ENCODE data around the gene SNRNP48. TPM values are rescaled to one million over a fixed set of nuclear protein-coding genes. Genes with fewer than 3 reads are reported as not detected.

Gene SNRNP48
- total and polyA plus RNA-seq, 2 experiments from 2014 or later: 11.5 to 13.1 TPM

DNA sequence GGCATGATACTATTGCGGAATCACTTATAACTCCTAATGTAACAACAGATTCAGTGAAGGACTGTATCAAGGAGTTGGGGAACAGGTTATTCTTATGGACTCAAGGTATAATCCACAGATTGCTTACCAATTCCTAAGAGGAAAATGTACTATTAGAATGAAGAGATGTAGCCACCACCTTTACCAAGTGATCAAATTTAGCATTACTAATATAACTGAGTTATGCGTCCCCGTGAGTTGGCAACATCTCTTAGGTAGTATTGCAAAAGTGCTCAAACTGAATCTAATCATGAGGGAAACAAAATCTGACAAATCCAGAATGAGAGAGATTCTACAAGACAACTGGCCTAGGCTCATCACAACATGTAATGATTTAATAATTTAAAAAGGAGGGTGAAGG is 777 bp upstream of the SNRNP48 start:
- no peaks in the 10 kb centered on the region for H3K27me3 ChIP-seq (replicated peaks; ENCODE audit: insufficient read depth)
- peak; percentile 66 for DNase-seq
- TF ChIP-seq EZH2phosphoT487 (IDR thresholded peaks at IDR 0.05; ENCODE audit: insufficient read depth, low read depth) (no peak), EZH2 (IDR thresholded peaks at IDR 0.05; ENCODE audit: insufficient read depth, poor library complexity, severe bottlenecking) (no peak)
- no peaks in the 10 kb centered on the region; the same call in 1 of the 2 replicates for H4K20me1 ChIP-seq (ENCODE audit: insufficient read depth)
- peak overlapping the region; percentile 99 for H3K4me3 ChIP-seq
- no peaks in the 10 kb centered on the region for H3K9me2 ChIP-seq (ENCODE audit: insufficient read depth)
- H3F3A ChIP-seq (ENCODE audit: insufficient read depth): peaks cover 37% of the 10 kb centered on the region
- no peaks in the 10 kb centered on the region for H3K9me3 ChIP-seq (ENCODE audit: low read depth)
- H3K27ac ChIP-seq: peak overlapping the region; percentile 78
- H3K4me2 ChIP-seq (ENCODE audit: unreplicated experiment): peak overlapping the region; percentile 93
- H2AFZ ChIP-seq: peak overlapping the region; percentile 92
- peaks cover 34% of the 10 kb centered on the region for H3K4me1 ChIP-seq (ENCODE audit: insufficient read depth)
- WGBS, 2 experiments (ENCODE audit: low coverage in 1 of 2, low lambda C conversion rate in 2 of 2, missing lambda C conversion rate in 2 of 2): 51 to 55% methylated on average over 3 of the region's 3 CpGs
- peak overlapping the region; percentile 85 for H3K9ac ChIP-seq
- H3K36me3 ChIP-seq (ENCODE audit: low read depth): peaks cover 21% of the 10 kb centered on the region
- in situ Hi-C loops (cut with MboI): no loop called here
- H3K79me2 ChIP-seq (ENCODE audit: insufficient read depth): peaks cover 43% of the 10 kb centered on the region

DNA sequence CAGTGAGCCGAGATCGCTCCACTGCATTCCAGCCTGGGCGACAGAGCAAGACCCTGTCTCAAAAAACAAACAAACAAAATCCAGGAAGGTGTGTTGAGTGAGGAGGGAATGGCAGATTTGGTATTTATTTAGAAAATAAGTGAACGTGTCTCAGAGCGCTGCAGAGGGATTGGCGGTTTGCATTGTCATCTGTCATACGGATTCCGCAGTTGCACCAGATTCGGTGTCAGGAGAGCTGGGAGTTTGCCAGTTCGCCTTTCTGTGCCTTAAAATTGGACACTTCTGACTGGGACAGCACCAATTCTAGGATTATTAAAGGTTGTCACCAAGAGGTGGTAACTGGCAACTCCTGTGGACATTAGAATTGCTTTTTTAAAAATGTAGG is 912 bp downstream of the SNRNP48 start:
- 12 to 19% methylated on average over 10 of the region's 10 CpGs for WGBS, 2 experiments (ENCODE audit: low coverage in 1 of 2, low lambda C conversion rate in 2 of 2, missing lambda C conversion rate in 2 of 2)
- Histone ChIP-seq H2AFZ (peak overlapping the region; percentile 92), H3K4me3 (peak overlapping the region; percentile 99)

DNA sequence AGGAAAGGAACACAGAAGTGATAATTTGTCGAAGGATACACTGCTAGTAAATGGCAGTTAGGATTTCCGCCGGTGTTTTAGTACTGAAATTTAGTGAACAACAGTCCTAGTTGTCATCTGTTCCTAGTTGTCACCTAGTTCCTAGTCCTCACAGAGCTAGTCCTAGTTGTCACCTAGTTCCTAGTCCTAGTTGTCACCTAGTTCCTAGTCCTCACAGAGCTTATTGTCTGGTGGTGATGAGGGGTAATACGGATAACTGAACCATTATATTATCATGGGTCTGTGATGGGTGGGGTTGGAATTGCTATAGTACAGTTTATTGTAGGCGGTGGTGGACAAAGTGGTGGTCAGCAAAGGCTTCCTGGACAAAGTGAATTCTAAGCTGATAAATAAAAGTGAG is 1.8 kb downstream of the SNRNP48 start:
- no peak for DNase-seq
- 97 to 99% methylated on average over 5 of the region's 5 CpGs for WGBS, 2 experiments (ENCODE audit: low coverage in 1 of 2, low lambda C conversion rate in 2 of 2, missing lambda C conversion rate in 2 of 2)
- no peak for TF ChIP-seq EZH2 (IDR thresholded peaks at IDR 0.05; ENCODE audit: insufficient read depth, poor library complexity, severe bottlenecking)
- TF ChIP-seq EZH2phosphoT487 (IDR thresholded peaks at IDR 0.05; ENCODE audit: insufficient read depth, low read depth): no peak
- Histone ChIP-seq H3K4me1 (ENCODE audit: insufficient read depth) (peaks cover 34% of the 10 kb centered on the region), H3F3A (ENCODE audit: insufficient read depth) (peaks cover 29% of the 10 kb centered on the region), H3K4me2 (ENCODE audit: unreplicated experiment) (peak overlapping the region; percentile 93), H3K9me2 (ENCODE audit: insufficient read depth) (no peaks in the 10 kb centered on the region), H3K9me3 (ENCODE audit: low read depth) (no peaks in the 10 kb centered on the region), H3K79me2 (ENCODE audit: insufficient read depth) (peaks cover 64% of the 10 kb centered on the region), H3K9ac (peak overlapping the region; percentile 85; the same call in 1 of the 2 replicates), H3K27ac (no peak overlapping the region), H3K27me3 (replicated peaks; ENCODE audit: insufficient read depth) (no peaks in the 10 kb centered on the region), H2AFZ (no peak overlapping the region), H3K4me3 (peak overlapping the region; percentile 99), H3K36me3 (ENCODE audit: low read depth) (peaks cover 22% of the 10 kb centered on the region), H4K20me1 (ENCODE audit: insufficient read depth) (no peaks in the 10 kb centered on the region; the same call in 1 of the 2 replicates)
- in situ Hi-C loops (cut with MboI): no loop called here

More for the DNA sequence above, 912 bp downstream of the SNRNP48 start:
- Histone ChIP-seq H3K9me3 (ENCODE audit: low read depth) (no peaks in the 10 kb centered on the region), H3K9ac (peak overlapping the region; percentile 85), H3K27ac (peak overlapping the region; percentile 78), H3K4me2 (ENCODE audit: unreplicated experiment) (peak overlapping the region; percentile 93), H3K36me3 (ENCODE audit: low read depth) (peaks cover 22% of the 10 kb centered on the region), H3F3A (ENCODE audit: insufficient read depth) (peaks cover 37% of the 10 kb centered on the region), H3K4me1 (ENCODE audit: insufficient read depth) (peaks cover 34% of the 10 kb centered on the region), H3K9me2 (ENCODE audit: insufficient read depth) (no peaks in the 10 kb centered on the region), H3K27me3 (replicated peaks; ENCODE audit: insufficient read depth) (no peaks in the 10 kb centered on the region), H4K20me1 (ENCODE audit: insufficient read depth) (no peaks in the 10 kb centered on the region; the same call in 1 of the 2 replicates), H3K79me2 (ENCODE audit: insufficient read depth) (peaks cover 55% of the 10 kb centered on the region)
- DNase-seq: peak; percentile 61
- TF ChIP-seq EZH2 (IDR thresholded peaks at IDR 0.05; ENCODE audit: insufficient read depth, poor library complexity, severe bottlenecking) (no peak), EZH2phosphoT487 (IDR thresholded peaks at IDR 0.05; ENCODE audit: insufficient read depth, low read depth) (no peak)
- in situ Hi-C loops (cut with MboI): no loop called here

DNA sequence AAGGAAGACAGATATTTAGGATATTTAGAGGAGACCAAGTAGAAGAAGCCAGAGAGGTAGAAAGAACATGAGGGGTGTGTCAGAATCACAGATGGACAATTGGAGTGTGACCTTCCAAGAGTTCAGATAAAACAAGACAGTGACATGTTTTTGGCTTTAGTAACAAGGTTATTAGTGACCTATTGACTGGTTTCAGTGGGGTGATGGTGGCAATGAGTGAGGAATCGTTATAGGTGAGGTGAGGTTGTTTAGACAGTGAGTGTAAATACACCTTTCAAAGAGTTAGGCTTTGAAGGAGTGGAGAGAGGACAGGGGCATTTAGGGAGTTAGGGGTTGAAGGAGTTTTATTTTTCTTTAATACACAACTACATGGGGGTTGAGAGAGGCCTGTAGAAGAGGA is 3.2 kb downstream of the SNRNP48 start:
- H3K9me2 ChIP-seq (ENCODE audit: insufficient read depth): no peaks in the 10 kb centered on the region
- TF ChIP-seq EZH2 (IDR thresholded peaks at IDR 0.05; ENCODE audit: insufficient read depth, poor library complexity, severe bottlenecking) (no peak), EZH2phosphoT487 (IDR thresholded peaks at IDR 0.05; ENCODE audit: insufficient read depth, low read depth) (no peak)
- WGBS, 2 experiments (ENCODE audit: low coverage in 1 of 2, low lambda C conversion rate in 2 of 2, missing lambda C conversion rate in 2 of 2): 96 to 100% methylated on average over 1 of the region's 1 CpG
- H4K20me1 ChIP-seq (ENCODE audit: insufficient read depth): no peaks in the 10 kb centered on the region; the same call in 1 of the 2 replicates
- H3K4me3 ChIP-seq: no peak overlapping the region
- no peak overlapping the region for H3K9ac ChIP-seq
- H3K36me3 ChIP-seq (ENCODE audit: low read depth): peaks cover 29% of the 10 kb centered on the region
- H3K4me2 ChIP-seq (ENCODE audit: unreplicated experiment): no peak overlapping the region
- in situ Hi-C loops (cut with MboI): no loop called here
- peaks cover 14% of the 10 kb centered on the region; the same call in 1 of the 2 replicates for H3F3A ChIP-seq (ENCODE audit: insufficient read depth)
- H3K27ac ChIP-seq: no peak overlapping the region
- no peak for DNase-seq
- peaks cover 71% of the 10 kb centered on the region for H3K79me2 ChIP-seq (ENCODE audit: insufficient read depth)
- H3K9me3 ChIP-seq (ENCODE audit: low read depth): no peaks in the 10 kb centered on the region
- H2AFZ ChIP-seq: no peak overlapping the region
- H3K4me1 ChIP-seq (ENCODE audit: insufficient read depth): peaks cover 28% of the 10 kb centered on the region
- no peaks in the 10 kb centered on the region for H3K27me3 ChIP-seq (replicated peaks; ENCODE audit: insufficient read depth)
